Measurements from ENCODE around the gene NTRK3. TPM values are rescaled to one million over a fixed set of nuclear protein-coding genes. Genes with fewer than 3 reads are reported as not detected.

The NTRK3 gene
- total RNA-seq, 1 donor from 2014 or later, result not detected

DNA sequence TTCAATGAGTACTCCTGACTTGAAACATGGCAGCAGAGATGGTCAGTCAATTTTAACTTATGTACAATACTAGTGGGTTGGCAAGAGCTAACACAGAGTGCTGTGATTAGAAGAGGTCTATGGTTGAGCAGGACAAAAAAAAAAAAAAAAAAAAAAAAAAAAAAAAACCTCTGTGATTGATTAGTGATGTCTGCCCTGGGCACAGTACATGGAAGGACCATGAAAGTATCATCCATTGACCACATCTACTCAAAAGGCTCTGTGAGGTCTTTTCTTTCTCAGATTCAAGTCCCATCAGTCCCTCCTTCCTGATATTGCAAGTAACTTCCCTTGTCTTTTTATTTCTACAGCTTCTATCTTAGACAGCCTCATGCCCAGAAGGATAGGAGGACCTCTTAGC, 59.6 kb downstream of the NTRK3 start:
- TF ChIP-seq CTCF (IDR thresholded peaks at IDR 0.05), result no peak
- H3K36me3 Mint-ChIP-seq (ENCODE audit: unreplicated experiment), result no peaks in the 10 kb centered on the region
- H3K27ac Mint-ChIP-seq (ENCODE audit: unreplicated experiment), result no peak overlapping the region
- H3K4me1 Mint-ChIP-seq (ENCODE audit: unreplicated experiment), result no peaks in the 10 kb centered on the region
- DNase-seq (ENCODE audit: extremely low spot score, unreplicated experiment), result no peak
- H3K9me3 Mint-ChIP-seq (ENCODE audit: unreplicated experiment), result peaks cover 36% of the 10 kb centered on the region
- H3K27me3 Mint-ChIP-seq (ENCODE audit: unreplicated experiment), result no peaks in the 10 kb centered on the region
- H3K4me3 Mint-ChIP-seq (ENCODE audit: unreplicated experiment), result no peak overlapping the region

GRCh38 chr15:88194162-88194561, 62.4 kb downstream of the NTRK3 start:
- H3K4me1 Mint-ChIP-seq (ENCODE audit: unreplicated experiment), result no peaks in the 10 kb centered on the region
- H3K4me3 Mint-ChIP-seq (ENCODE audit: unreplicated experiment), result no peak overlapping the region
- no peak for DNase-seq (ENCODE audit: extremely low spot score, unreplicated experiment)
- H3K9me3 Mint-ChIP-seq (ENCODE audit: unreplicated experiment), result peaks cover 39% of the 10 kb centered on the region
- no peaks in the 10 kb centered on the region for H3K36me3 Mint-ChIP-seq (ENCODE audit: unreplicated experiment)
- TF ChIP-seq CTCF (IDR thresholded peaks at IDR 0.05), result no peak
- H3K27ac Mint-ChIP-seq (ENCODE audit: unreplicated experiment), result no peak overlapping the region
- H3K27me3 Mint-ChIP-seq (ENCODE audit: unreplicated experiment), result no peaks in the 10 kb centered on the region

DNA sequence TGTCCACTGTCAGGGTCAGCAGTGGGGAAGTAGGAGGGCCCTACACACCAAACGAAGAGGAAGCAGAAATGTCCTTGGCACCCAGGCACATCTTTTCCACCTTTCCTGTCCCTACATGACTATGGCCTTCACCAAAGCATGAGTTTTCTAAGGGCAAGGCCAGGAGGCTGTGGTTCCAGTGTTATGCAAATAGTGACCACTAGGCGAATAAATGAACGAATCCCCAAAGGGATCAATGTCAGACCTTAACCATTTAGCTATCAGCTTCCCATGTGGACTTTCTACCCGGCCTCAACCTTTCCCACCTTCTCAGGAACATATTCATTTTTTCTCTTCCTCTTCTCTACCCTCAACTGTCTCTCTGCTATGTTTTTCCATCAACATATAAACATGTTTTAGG, 63.1 kb downstream of the NTRK3 start:
- no peak overlapping the region for H3K27ac Mint-ChIP-seq (ENCODE audit: unreplicated experiment)
- no peaks in the 10 kb centered on the region for H3K27me3 Mint-ChIP-seq (ENCODE audit: unreplicated experiment)
- no peak for DNase-seq (ENCODE audit: extremely low spot score, unreplicated experiment)
- H3K4me1 Mint-ChIP-seq (ENCODE audit: unreplicated experiment), result no peaks in the 10 kb centered on the region
- H3K4me3 Mint-ChIP-seq (ENCODE audit: unreplicated experiment), result no peak overlapping the region
- TF ChIP-seq CTCF (IDR thresholded peaks at IDR 0.05), result no peak
- H3K9me3 Mint-ChIP-seq (ENCODE audit: unreplicated experiment), result peaks cover 39% of the 10 kb centered on the region
- no peaks in the 10 kb centered on the region for H3K36me3 Mint-ChIP-seq (ENCODE audit: unreplicated experiment)

DNA sequence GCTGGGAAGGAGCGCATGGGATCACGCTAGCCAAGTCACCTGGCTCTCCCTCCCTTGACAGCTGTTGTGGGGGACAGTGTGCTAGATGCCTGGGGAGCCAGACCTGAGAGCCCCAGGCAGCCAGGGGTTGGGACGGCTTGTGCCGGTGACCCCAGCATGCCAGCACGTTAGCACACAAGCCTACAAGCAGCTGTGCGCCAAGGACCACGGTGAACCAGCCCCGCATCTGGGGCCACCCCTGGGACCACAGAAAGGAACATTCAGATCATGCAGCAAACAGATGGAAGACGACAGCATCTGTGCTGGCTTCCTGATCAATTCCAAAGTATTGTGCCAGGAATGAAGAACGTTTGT, 64.8 kb downstream of the NTRK3 start:
- Mint-ChIP-seq H3K27ac (ENCODE audit: unreplicated experiment) (no peak overlapping the region), H3K4me3 (ENCODE audit: unreplicated experiment) (no peak overlapping the region), H3K27me3 (ENCODE audit: unreplicated experiment) (no peaks in the 10 kb centered on the region), H3K9me3 (ENCODE audit: unreplicated experiment) (peaks cover 34% of the 10 kb centered on the region), H3K36me3 (ENCODE audit: unreplicated experiment) (no peaks in the 10 kb centered on the region), H3K4me1 (ENCODE audit: unreplicated experiment) (no peaks in the 10 kb centered on the region)
- no peak for DNase-seq (ENCODE audit: extremely low spot score, unreplicated experiment)
- no peak for TF ChIP-seq CTCF (IDR thresholded peaks at IDR 0.05)

GRCh38 chr15:88190232-88190631, 66.3 kb downstream of the NTRK3 start:
- Mint-ChIP-seq H3K36me3 (ENCODE audit: unreplicated experiment) (no peaks in the 10 kb centered on the region), H3K27ac (ENCODE audit: unreplicated experiment) (no peak overlapping the region), H3K9me3 (ENCODE audit: unreplicated experiment) (peaks cover 28% of the 10 kb centered on the region), H3K27me3 (ENCODE audit: unreplicated experiment) (no peaks in the 10 kb centered on the region), H3K4me3 (ENCODE audit: unreplicated experiment) (no peak overlapping the region), H3K4me1 (ENCODE audit: unreplicated experiment) (no peaks in the 10 kb centered on the region)
- no peak for TF ChIP-seq CTCF (IDR thresholded peaks at IDR 0.05)
- no peak for DNase-seq (ENCODE audit: extremely low spot score, unreplicated experiment)

Data from osteocyte (in vitro differentiated cells).